GM18511 (cell line): Measurements from ENCODE around the gene GLB1L2.
"Not testable (repeated sequence)": the region's sequence is repeated elsewhere in the genome, so short reads cannot be mapped to it uniquely, and the experiment has no call there.

Experiments
- ATAC-seq: cut with Tn5 transposase; IDR thresholded peaks from one replicate; pipeline ENCODE4 v1.9.1; 2021; ENCODE audit warnings: mild to moderate bottlenecking, moderate library complexity; ENCODE audit not compliant: unreplicated experiment

Gene GLB1L2

GRCh38 chr11:134321373-134321772 lies 10.4 kb upstream of the GLB1L2 start:
- ATAC-seq, result not testable (repeated sequence)

- ATAC-seq, result no peak
Observed at GRCh38 chr11:134322553-134322952, 9.2 kb upstream of the GLB1L2 start.

DNA sequence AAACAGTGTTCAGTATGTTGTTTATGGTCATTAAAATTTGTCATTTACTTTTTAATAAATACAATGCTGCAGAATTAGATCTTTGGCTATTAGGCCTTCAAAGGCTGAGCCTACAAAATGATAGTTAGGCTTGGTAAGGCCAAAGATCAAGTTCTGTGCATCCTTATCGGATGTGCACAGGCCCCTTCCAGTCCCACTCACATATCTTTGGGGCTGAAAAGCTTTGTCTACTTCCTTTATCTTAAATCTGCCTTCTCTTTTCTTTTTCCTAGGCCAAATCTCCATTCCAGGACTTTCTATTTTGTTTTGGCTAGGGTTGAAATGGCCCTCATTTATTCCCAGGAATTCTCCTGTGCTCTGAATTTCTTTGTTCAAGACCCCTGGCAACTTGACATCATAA lies 3.4 kb upstream of the GLB1L2 start:
- no peak for ATAC-seq

GRCh38 chr11:134330611-134331353 lies 1.0 kb upstream of the GLB1L2 start:
- no peak for ATAC-seq

DNA sequence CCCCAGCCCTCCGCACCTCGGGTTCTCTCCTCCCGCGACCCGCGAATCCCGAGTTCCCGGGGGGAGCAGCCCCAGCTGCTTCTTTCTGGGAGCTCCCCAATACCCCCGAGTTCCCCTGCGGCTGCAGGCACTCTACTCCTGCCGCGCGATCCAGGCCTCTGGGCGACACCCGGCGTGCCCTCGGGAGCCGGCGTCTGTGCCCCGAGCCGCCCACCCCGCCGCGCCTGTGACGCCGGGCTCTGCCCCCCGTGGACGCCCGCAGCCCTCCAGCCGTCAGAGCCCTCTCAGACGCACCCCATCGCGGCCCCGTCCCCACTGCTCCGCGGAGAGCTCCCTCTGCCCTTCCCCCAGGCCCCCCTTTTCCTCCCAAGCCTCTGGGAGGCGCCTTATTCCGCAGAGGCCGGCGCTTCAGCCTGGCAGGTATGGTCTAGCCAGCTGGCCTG lies 422 bp downstream of the GLB1L2 start:
- ATAC-seq, result peak; percentile 21

DNA sequence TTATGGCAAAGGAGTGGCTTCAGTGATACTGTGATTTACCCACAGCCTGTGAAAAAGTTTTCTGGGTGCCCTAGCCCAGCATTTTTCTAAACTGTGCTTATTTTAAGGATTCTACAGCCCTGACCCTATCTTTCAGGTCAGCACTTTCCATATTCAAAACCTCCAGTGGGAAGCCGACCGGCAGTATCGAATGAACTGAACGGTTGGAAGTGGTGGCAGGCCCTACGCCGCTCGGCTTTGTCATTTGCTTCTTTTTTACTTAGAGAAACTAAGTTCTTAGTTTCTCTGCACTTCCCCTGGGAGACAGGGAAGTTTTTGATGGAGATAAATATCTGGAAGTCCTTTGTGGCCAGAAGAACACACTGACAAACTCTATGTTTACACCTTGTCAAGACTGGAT lies 994 bp downstream of the GLB1L2 start:
- ATAC-seq, result no peak

DNA sequence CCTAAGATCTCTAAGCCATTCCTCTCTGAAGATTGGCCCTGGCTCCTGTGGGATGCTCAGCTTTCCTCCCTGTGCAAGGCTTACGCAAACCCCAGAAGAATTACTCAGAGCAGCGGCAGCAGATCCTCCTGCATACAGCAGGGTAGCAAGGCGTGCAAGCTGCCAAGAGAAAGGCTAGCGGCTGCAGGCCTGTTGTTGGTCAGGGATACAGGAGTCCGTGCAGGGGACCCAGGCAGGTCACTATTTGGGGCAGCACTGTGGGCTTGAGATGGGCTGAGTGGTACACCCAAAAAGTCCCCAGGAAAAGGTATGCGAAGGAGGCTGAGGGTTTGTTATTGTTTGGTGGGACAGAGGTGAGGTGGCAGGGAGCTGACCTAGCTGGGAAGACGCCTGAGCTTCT lies 1.5 kb downstream of the GLB1L2 start:
- ATAC-seq, result no peak

- ATAC-seq, result no peak
Observed at GRCh38 chr11:134333946-134334345, 2.2 kb downstream of the GLB1L2 start.

DNA sequence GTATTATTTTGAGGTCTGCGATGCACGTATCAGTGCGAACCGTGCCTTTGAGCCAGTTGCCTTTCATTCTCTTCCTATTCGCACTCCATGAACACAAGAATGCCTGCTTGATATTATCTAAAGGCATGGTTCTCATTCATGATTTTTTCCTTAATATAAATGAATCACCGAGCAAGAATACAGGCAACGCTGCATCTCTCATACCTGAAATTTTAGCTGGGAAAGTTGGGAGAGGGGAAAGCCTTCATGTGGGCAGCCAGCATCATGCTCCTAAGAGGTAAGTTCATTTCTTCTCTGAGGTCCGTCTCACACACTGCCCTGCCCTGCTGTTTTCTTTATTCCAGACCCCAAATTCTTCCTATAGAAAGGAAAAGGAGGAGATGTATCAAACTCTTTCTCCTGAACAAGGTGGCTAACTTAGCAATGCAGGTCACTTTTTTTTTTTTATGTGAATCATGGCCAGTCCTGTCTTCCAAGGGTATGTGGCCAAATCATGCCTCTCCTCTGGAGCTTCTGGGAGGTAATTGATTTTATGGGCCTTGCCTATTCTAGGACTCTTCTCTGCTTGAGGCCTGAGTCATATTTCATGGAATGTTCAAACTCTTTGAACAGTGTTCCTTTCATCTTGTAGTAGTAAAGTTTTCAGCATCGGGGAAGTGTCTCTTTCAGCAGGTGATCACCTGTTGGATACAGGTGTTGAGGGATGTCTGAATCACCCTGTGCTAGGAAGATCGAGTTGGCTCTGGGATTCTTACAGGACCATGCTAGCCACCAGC lies 3.2 kb downstream of the GLB1L2 start:
- no peak for ATAC-seq

DNA sequence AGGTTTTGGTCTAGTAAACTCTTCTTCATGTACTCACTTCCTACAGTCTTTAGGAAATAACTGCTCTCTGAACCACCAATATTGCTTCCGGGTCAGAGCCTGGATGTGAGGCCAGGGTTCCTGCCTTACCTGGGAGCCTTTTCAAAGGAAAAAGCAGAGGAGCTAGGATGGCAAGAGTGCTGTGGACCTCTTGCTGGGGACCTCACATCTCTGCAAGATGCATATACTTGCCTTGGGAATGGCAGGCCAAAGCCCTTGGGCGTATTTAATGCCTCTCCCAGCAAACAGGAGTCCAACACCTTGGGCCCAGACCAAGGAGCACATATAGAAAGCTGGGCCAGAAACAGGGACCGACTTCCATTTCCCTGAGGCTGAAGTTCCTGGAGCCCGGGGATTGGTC lies 5.3 kb downstream of the GLB1L2 start:
- no peak for ATAC-seq

- no peak for ATAC-seq
Observed at GRCh38 chr11:134338068-134338467, 6.3 kb downstream of the GLB1L2 start.

DNA sequence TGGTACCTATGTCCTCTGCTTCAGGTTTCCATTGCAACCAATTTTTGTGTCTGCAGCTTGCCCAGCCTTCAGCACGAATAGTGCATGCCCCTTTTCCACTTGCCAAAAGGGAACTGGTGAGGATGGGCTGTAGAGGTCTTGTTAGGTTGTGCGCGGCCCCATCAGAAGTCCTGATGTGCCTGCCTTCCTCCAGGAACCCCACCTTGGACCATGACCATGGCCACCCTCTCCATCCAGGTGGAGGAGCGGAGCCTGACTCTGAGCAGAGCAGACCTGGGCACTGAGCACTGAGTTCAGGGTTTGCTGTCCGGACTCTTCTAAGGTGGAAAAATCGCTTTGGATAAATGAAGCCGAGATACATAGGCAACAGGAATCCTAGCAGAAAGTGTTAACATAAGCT lies 6.9 kb downstream of the GLB1L2 start:
- ATAC-seq, result no peak

DNA sequence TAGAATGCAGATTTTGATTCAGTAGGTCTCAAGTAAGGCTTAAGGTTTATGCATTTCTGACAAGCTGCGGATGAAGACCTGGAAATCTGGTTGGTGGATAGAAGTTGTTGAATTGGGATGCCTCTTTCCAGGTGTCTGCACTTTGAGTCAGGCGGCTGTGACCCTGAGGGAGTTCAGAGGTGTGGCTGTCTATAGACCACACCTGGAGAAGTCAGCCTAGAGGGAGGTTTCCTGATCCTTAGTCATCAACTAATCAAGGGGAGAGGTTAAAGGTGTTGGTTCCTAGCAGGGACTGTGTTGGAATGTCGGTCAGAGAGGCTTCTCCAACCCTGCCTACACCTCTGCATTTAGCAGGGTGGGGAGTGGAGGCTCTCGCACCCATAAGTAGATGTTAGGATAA lies 8.0 kb downstream of the GLB1L2 start:
- ATAC-seq, result no peak

GRCh38 chr11:134340354-134340964 lies 8.7 kb downstream of the GLB1L2 start:
- ATAC-seq, result no peak

- ATAC-seq, result no peak
Observed at GRCh38 chr11:134341805-134342571, 10.2 kb downstream of the GLB1L2 start.

- ATAC-seq, result no peak
Observed at GRCh38 chr11:134342572-134343340, 11.0 kb downstream of the GLB1L2 start.

DNA sequence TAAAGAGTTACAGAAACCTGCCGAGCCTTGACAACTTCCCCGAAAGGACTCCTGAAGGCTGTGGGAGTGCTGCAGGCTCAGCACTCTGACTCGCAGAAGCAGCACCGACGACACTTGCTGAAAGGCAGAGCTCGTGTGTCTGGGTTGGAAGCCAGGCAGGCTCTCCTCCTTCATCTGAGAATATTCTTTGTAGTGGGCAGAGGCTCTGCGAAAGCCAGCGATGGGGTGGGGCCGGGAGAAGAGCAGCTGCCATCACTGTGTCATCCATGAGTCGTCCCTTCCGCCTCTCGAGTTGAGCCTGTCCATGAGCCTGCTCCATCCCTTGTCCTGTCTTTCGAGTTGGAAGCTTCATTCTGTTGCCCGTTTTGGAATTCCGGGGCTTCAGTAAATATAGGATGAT lies 11.9 kb downstream of the GLB1L2 start:
- no peak for ATAC-seq

DNA sequence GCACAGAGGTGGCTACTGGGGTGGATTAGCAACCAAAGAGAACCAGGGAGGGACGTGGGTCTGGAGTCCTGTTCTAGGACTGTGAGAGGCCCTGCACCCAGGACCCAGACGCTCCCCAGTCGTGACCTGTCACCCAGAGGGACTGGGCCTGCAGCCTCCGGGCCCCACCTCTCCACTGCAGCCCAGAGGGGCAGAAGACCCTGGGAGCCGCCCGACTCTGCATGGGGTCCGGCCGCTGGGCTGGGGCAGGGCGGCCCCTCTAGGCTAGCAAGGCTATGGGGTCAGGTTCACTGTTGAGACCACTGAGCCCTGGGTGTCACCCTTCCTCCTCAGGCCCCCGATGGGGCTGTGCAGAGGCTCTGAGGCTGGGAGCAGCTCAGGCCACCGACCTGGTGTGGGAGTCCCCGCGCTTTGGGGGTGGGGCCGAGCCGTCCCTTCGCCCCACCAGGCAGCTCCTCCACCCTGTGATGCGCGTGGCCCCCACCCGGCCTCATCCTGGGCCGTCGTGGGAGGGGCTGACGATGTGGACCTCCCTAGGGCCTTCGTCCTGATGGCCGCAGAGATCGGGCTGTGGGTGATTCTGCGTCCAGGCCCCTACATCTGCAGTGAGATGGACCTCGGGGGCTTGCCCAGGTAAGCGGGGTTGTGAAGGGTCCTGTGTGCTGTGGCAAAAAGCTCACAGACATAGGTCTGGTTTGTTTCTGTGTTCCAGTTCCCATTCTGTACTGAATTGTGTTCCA lies 12.9 kb downstream of the GLB1L2 start:
- not testable (repeated sequence) for ATAC-seq

GRCh38 chr11:134345237-134345550 lies 13.4 kb downstream of the GLB1L2 start:
- ATAC-seq, result no peak
